Activated CD4-positive, alpha-beta T cell treated with anti-CD3 and anti-CD28 coated beads, Interleukin-2, amount 10 ng/mL, durations not matched to agents 24 days and 14 days (primary cell): ENCODE measurements around the gene GJC2. TPM values are rescaled to one million over a fixed set of nuclear protein-coding genes. Genes with fewer than 3 reads are reported as not detected.

Experiments
- DNase-seq: peaks from one replicate; pipeline ENCODE4 v3.0.0; 2022
- H3K27ac Mint-ChIP-seq: one replicate; pipeline ENCODE4 v1.8.0; 2022; ENCODE audit warnings: mild to moderate bottlenecking, mixed read lengths
- H3K27me3 Mint-ChIP-seq: one replicate; pipeline ENCODE4 v1.8.0; 2022; ENCODE audit warnings: mixed read lengths
- H3K36me3 Mint-ChIP-seq: one replicate; pipeline ENCODE4 v1.8.0; 2022; ENCODE audit warnings: low read depth, mild to moderate bottlenecking, mixed read lengths
- H3K4me1 Mint-ChIP-seq: one replicate; pipeline ENCODE4 v1.8.0; 2021; ENCODE audit warnings: mixed read lengths
- H3K4me3 Mint-ChIP-seq: one replicate; pipeline ENCODE4 v1.8.0; 2022; ENCODE audit warnings: mild to moderate bottlenecking, moderate library complexity, mixed read lengths
- H3K9me3 Mint-ChIP-seq: one replicate; pipeline ENCODE4 v1.8.0; 2021; ENCODE audit warnings: mixed read lengths
- intact Hi-C: fragments of 100-400 bp; cut with micrococcal nuclease; formaldehyde crosslinking; loops from one replicate; pipeline ENCODE4 v1.15.1; 2023
- total RNA-seq: library from RNA; stranded (reverse); gene quantifications from 2 replicates; pipeline ENCODE4 v1.2.3, GENCODE V29; 2022

GJC2 gene
- total RNA-seq, 1 donor from 2014 or later, result 0.96 TPM

DNA sequence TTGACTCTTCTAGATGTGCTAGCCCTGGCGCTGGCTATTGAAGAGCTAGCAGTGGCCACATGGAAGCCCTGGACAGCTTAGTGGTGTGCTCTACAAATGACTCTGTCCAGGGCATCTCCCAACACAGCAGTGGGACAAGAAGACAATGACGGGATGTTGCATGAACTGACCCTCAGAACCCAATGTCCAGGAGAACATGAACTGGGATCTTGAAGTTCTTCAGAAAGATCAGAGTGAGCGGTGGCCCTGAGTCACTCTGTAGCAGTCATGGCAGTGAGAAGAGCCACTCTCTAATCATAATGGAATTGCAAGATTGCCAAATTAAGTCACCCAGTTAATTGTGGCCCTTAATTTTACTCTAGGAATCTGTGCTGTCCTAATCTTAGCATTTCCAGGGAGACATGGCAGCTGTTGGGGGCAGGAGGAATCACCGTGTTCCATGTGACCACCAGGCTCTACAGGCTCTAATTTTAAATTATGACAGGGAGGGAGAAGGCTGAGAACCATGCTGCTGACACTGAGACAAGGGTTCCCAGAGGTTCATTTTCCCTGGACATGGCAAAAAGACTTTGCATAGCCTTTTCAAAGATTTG, 47.9 kb downstream of the GJC2 start:
- peaks cover 8% of the 10 kb centered on the region for H3K36me3 Mint-ChIP-seq
- H3K4me1 Mint-ChIP-seq, result no peaks in the 10 kb centered on the region
- H3K27me3 Mint-ChIP-seq, result no peaks in the 10 kb centered on the region
- DNase-seq, result no peak
- no peak overlapping the region for H3K27ac Mint-ChIP-seq
- intact Hi-C loops, result no loop called here
- H3K4me3 Mint-ChIP-seq, result no peak overlapping the region
- H3K9me3 Mint-ChIP-seq, result peaks cover 18% of the 10 kb centered on the region

DNA sequence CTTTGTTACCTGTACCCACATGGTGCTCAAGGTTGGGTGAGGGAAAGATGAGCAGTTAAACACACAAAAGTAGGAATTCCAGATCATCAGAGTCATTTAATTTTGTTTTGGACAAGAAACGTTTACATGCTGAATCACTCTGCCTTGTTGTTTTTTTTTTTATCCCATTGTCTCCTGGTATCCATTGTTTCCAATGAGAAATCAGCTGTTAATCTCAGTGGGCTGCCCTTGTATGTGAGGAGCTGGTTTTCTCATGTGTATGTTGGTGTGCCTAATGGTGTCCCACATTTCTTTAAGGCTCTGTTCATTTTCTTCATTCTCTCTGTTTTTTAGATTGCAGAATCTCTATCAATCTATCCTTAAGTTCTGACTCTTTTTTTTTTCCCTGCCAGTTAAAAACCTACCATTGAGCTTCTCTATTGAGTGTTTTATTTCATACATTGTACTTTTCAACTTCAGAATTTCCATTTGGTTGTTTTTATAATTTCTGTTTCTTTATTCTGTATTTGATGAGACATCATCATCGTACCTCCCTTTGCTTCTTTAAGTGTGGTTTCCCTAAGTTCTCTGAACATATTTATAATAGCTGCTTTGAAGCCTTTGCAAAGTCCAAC, 49.4 kb downstream of the GJC2 start:
- peaks cover 4% of the 10 kb centered on the region for H3K27me3 Mint-ChIP-seq
- peaks cover 18% of the 10 kb centered on the region for H3K9me3 Mint-ChIP-seq
- H3K4me3 Mint-ChIP-seq, result no peak overlapping the region
- no peaks in the 10 kb centered on the region for H3K4me1 Mint-ChIP-seq
- peaks cover 8% of the 10 kb centered on the region for H3K36me3 Mint-ChIP-seq
- no peak for DNase-seq
- intact Hi-C loops, result no loop called here
- H3K27ac Mint-ChIP-seq, result no peak overlapping the region

DNA sequence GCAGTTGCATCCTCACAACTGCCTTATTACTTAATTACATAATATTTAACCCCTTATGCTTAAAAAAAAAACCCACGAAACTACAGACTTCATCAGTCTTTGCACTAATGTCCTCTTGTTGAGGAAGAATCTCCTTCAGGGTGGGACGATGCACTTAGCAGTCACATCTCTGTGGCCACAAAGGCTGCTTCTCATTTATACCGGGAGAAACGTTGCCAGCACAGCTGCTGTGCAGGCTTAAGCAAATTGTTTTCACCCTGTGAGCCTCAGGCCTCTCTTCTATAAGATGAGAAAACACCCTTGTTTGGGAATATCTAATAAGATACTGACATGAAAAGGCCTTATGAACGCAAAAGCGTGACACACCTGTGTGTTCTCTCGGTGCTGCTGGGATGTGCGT, 55.2 kb downstream of the GJC2 start:
- no peak overlapping the region for H3K27ac Mint-ChIP-seq
- H3K36me3 Mint-ChIP-seq, result no peaks in the 10 kb centered on the region
- H3K4me1 Mint-ChIP-seq, result no peaks in the 10 kb centered on the region
- intact Hi-C loops, result no loop called here
- no peak for DNase-seq
- peaks cover 9% of the 10 kb centered on the region for H3K9me3 Mint-ChIP-seq
- H3K4me3 Mint-ChIP-seq, result no peak overlapping the region
- H3K27me3 Mint-ChIP-seq, result peaks cover 7% of the 10 kb centered on the region

DNA sequence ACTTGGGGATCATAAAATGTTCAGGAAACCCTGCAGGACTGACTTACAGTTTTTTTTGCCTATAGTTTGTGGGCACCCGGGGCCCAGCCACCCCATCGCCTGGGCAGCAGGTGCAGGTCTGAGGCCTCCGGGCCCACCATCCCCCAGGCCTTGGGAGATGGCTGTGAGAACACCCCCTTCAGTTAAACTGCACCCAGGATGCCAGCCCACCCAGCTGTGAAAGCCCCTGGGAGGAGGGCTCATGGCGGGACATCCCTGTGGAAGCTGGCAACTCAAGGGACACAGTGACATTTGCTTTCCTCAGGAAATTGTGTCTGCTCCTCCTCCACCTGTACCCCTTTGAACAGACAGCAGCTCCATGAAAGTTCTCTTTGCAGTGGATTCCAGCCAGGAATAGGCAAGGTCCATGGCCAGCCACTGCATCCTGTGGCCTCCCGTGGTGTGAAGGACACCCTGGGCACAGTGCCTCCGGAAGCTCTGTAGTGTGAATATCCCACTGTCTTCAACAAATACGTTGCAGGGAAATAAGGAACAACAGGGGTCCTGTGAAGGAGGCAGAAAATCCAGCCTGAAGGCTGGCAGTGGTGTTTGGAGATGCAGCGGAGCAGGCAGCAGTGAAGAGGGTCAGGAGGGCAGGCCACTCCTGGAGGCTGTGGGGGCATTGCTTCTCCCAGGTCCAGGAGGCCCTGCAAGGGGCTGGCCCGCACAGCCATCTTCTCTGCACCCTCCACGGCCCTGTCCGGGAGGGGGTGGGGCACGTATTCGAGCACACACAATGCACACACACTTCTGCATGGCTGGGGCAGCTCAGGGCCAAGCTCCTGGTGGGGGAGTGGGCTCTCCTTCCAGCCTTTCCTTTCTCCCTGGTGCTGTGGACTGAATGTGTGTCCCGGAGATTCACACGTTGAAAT, 56.1 kb downstream of the GJC2 start:
- no peak for DNase-seq
- intact Hi-C loops, result no loop called here
- Mint-ChIP-seq H3K27me3 (peaks cover 7% of the 10 kb centered on the region), H3K4me3 (no peak overlapping the region), H3K4me1 (no peaks in the 10 kb centered on the region), H3K9me3 (peaks cover 5% of the 10 kb centered on the region), H3K36me3 (no peaks in the 10 kb centered on the region), H3K27ac (no peak overlapping the region)

DNA sequence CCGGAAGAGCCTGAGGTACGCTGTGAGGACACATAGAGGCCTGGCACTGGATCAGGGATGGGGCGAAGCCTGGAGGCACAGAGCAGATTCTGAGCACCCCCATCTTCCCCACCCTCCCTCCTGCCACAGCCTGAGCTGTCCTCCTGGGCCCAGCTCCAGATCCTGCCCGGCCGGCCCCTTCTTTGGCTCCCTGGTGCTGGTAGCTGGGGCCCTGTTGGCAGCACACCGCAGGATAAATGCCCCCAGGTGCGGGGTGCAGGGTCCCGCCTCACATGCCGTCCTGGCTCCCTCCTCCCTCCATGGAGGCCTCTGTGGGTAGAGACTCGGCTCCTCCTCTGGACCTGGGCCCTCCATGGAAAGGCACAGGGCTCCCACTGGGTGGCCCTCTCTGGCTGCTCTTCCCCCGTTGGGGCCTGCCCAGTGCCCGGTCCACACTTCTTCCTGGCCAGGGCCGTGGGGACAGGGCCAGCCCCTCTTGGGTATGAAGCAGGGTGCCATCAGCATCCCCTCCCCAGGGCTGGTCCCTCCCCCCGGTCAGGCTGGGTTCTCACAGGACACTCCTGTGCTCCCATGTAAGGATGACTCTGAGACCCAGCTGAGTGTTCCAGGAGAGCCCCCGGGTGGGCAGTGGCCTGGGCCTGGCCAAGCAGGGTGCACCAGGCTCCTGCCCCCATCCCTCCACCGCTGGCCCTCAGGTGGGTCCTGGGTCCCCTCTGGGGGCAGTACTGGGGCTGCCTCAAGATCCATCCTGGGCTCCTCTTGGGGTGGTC, 57.0 kb downstream of the GJC2 start:
- Mint-ChIP-seq H3K36me3 (no peaks in the 10 kb centered on the region), H3K9me3 (no peaks in the 10 kb centered on the region), H3K27ac (no peak overlapping the region), H3K4me3 (no peak overlapping the region), H3K4me1 (no peaks in the 10 kb centered on the region), H3K27me3 (peaks cover 7% of the 10 kb centered on the region)
- intact Hi-C loops, result no loop called here
- no peak for DNase-seq

DNA sequence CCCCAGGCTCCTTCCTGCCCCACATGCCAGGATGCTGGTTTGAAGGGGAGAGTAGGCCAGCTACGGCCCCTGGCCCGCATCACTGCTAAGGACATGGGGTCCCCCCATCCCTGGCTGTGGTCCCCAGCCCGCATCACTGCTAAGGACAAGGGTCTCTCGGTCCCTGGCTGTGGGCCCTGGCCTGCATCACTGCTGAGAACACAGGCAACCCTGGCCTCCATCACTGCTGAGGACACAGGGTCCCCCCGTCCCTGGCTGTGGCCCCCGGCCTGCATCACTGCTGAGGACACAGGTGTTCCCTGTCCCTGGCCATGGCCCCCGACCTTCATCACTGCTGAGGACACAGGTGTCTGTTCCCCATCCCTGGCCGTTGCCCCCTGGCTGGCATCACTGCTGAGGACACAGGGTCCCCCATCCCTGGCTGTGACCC, 57.7 kb downstream of the GJC2 start:
- intact Hi-C loops, result no loop called here
- no peak for DNase-seq

DNA sequence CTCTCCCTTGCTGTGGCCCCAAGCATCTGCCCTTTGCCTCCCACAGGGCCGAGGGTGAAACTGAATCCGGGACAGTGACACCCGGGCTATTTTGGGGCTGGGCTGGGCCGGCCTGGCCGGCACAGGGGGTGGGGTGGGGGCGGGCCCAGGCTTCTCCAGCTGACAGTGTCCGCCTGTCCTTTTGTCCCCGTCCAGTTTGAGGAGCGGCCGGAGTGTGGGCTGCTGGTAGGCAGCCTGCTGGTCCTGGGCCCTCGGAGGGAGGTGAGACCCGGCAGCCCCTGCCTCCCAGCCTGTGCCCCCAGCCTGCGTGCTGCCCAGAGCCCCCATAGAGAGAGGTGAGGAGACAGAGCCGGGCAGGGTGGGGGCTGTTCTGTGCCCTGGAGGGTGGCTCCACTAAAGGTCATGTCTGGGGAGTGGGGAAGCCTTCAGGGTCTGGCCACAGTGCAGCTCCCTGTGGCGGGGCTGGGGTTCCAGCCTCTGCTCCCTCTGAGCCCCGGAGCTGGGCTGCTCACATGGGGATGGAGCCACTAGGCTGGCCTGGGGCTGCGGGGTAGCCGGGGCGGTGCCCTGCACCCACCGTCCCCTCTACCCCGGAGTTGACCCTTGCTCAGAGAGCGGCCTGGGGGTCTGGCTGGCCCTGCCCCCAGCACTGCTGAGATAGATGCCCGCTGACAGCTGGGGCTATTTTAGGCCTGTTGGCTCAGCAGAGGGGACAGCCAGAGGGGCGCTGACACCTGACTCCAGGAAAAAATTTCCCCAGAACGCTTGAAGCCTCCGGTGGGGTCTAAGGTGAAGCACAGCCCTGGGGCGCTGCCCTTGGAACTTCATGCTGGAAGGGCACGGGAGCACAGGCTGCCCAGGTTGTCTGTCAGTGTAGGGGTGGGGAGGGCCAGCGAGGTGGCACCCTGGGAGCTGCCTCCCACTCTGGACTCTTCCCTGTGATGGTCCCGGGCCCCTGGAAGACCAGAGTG, 58.4 kb downstream of the GJC2 start, which contains the start of gene OBSCN:
OBSCN (plus strand) TSS at position 194 of the 971 bp plus-strand sequence. CDS start 3,740 bp downstream, outside the sequence.
- intact Hi-C loops, result no loop called here

More for the DNA sequence above, 57.7 kb downstream of the GJC2 start:
- H3K9me3 Mint-ChIP-seq, result no peaks in the 10 kb centered on the region
- H3K4me3 Mint-ChIP-seq, result no peak overlapping the region
- peaks cover 7% of the 10 kb centered on the region for H3K27me3 Mint-ChIP-seq
- no peak overlapping the region for H3K27ac Mint-ChIP-seq
- no peaks in the 10 kb centered on the region for H3K36me3 Mint-ChIP-seq
- no peaks in the 10 kb centered on the region for H3K4me1 Mint-ChIP-seq

DNA sequence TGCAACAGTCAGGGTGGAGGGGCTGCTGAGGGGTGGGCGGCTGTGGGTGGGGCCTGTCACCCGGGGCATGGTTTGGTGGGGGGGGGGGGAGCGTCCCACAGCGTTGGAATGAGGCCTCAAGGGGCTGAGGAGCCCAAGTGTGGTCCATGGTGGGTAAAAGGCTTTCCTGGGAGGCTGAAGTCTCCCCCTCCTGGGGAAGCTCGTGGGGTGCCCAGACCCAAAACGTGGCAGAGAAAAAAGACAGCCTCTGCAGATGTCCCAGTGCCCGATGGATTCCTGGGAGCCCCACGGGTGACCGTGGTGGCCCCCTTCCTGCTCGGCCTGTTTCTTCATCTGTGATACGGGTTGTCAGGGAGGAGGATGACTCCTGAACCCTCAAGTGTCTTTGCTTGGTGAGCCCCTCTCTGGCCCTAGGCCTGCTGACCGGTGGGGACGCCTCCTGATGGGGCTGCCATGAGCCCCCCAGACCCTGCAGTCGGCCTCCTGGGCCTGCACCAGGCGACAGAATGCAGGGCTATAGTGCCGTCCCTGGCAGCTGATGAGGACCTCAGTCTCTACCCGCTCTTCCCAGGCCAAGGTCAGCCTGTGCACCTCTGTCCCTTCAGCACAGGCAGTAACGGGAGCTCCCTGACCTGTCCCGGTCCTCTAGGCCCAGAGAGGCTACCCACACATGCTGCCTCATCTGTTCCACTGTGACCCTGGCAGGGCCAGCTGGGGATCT, 59.3 kb downstream of the GJC2 start:
- Mint-ChIP-seq H3K9me3 (no peaks in the 10 kb centered on the region), H3K27ac (no peak overlapping the region), H3K27me3 (peaks cover 3% of the 10 kb centered on the region), H3K4me1 (peaks cover 4% of the 10 kb centered on the region), H3K4me3 (no peak overlapping the region), H3K36me3 (no peaks in the 10 kb centered on the region)
- DNase-seq, result no peak
- intact Hi-C loops, result no loop called here

More for the DNA sequence above, 58.4 kb downstream of the GJC2 start, which contains the start of gene OBSCN:
- Mint-ChIP-seq H3K4me1 (peaks cover 2% of the 10 kb centered on the region), H3K4me3 (no peak within 1 kb of the TSS), H3K9me3 (no peaks in the 10 kb centered on the region), H3K27me3 (peaks cover 6% of the 10 kb centered on the region), H3K27ac (no peak within 1 kb of the TSS), H3K36me3 (no peaks in the 10 kb centered on the region)
- no peak for DNase-seq

Other genes starting within 250 kb of the GJC2 start
- gene WNT9A, start 202.0 kb upstream of the GJC2 start, total RNA-seq, result not detected in 2 replicates
- gene WNT3A, start 142.9 kb upstream of the GJC2 start, total RNA-seq, result not detected in 2 replicates
- gene ARF1, start 67.2 kb upstream of the GJC2 start, total RNA-seq, result 388 and 395 TPM in 2 replicates
- 27.5 and 33.0 TPM in 2 replicates for gene C1orf35, start 46.6 kb upstream of the GJC2 start, total RNA-seq
- gene MRPL55, start 40.6 kb upstream of the GJC2 start, total RNA-seq, result 55.2 and 62.2 TPM in 2 replicates
- 211 and 222 TPM in 2 replicates for gene GUK1, start 9.7 kb upstream of the GJC2 start, total RNA-seq
- 10.8 and 11.4 TPM in 2 replicates for gene IBA57, start 15.9 kb downstream of the GJC2 start, total RNA-seq
- 21.4 and 22.3 TPM in 2 replicates for gene OBSCN, start 58.1 kb downstream of the GJC2 start, total RNA-seq